Right cardiac atrium (tissue), 5 donors: Measurements from ENCODE around the gene TMEM132E. TPM values are rescaled to one million over a fixed set of nuclear protein-coding genes. Genes with fewer than 3 reads are reported as not detected.

Source experiments
- ATAC-seq, 2 donors: fragments of 200-7000 bp; cut with Tn5 transposase; one replicate each; pipeline versions ENCODE4 v1.8.0 to v1.9.1; 2020; ENCODE audit warnings: moderate library complexity in 2 of 2, mild to moderate bottlenecking in 1 of 2
- DNase-seq, 3 donors: peaks; one replicate each; pipeline ENCODE4 v3.0.0-alpha.2; 2020
- H3K27ac ChIP-seq: one replicate; pipeline ENCODE4 v1.5.1; 2013; ENCODE audit warnings: mild to moderate bottlenecking, low read length, control low read depth, moderate library complexity
- H3K27me3 ChIP-seq: one replicate; pipeline ENCODE4 v1.6.1; 2013; ENCODE audit not compliant: control insufficient read depth, insufficient read depth
- H3K4me1 ChIP-seq: one replicate; pipeline ENCODE4 v1.6.1; 2013; ENCODE audit warnings: low read length; ENCODE audit not compliant: control insufficient read depth, insufficient read depth
- H3K4me3 ChIP-seq: one replicate; pipeline ENCODE4 v1.5.1; 2013; ENCODE audit warnings: low read length, control low read depth
- H3K9me3 ChIP-seq: one replicate; pipeline ENCODE4 v1.6.1; 2013; ENCODE audit warnings: low read length; ENCODE audit not compliant: control insufficient read depth
- WGBS: extraction: QIAGEN DNeasy Blood & Tissue Kit; methylation state at CpG from one replicate; pipeline ENCODE4 v1.1.7; 2013; 5-methylcytosine and 5-hydroxymethylcytosine counted together
- intact Hi-C, 4 donors: fragments of 100-400 bp; cut with DNase I; formaldehyde crosslinking; loops; one replicate each; pipeline versions ENCODE4 v1.11.0 to v1.14.0; 2022 to 2023
- polyA plus RNA-seq: library from polyadenylated mRNA; stranded (reverse); fragments of 200-250 nt; gene quantifications from one replicate; pipeline ENCODE4 v1.2.3, GENCODE V29; 2013
- total RNA-seq, 4 donors: library from RNA; stranded (reverse); fragmentation: NEBNext Ultra II Directional; extraction: Animal tissue kit (Norgen Biotek cat#: 25700); gene quantifications; one replicate each; pipeline ENCODE4 v1.2.1, GENCODE V29; 2021
- donor health status: healthy with polysubstance abuse.
- donor health status: DM: no; HTN: yes; CAD: no.
- donor health status: DM: no; HTN: no; CAD: no.
- donor health status: DM: no; HTN: yes; CAD: no; lungs with severe emphysema.
- donor health status: DM: yes; HTN: yes; CAD: no.

TMEM132E gene
- total and polyA plus RNA-seq, 5 donors: 0.06 to 0.35 (median 0.16) TPM

DNA sequence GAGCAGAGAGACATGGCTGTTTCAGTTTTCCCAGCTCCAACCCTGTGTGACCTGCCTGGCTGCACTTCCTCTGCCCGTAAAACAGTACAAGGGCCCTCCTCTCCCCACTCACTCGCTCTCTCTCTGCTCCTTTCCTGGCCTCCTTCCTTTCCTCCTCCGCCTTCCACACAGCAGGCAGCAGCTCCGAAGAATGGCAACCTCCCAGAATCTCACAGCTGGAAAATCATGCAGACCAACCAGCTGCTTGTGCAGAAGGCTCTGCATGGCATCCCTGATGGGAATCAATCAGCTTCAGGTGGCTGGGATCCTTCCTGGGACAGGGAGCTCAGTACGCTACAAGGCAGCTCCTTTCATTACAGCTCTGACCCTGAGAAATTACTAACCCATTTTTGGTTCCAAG lies 27.4 kb downstream of the TMEM132E start:
- no peak for ATAC-seq
- H3K27ac ChIP-seq: no peak overlapping the region
- H3K9me3 ChIP-seq: no peaks in the 10 kb centered on the region
- WGBS: 36% methylated on average over 5 of the region's 5 CpGs
- no peaks in the 10 kb centered on the region for H3K27me3 ChIP-seq
- H3K4me1 ChIP-seq: no peaks in the 10 kb centered on the region
- intact Hi-C loops: no loop called here
- no peak for DNase-seq
- no peak overlapping the region for H3K4me3 ChIP-seq

DNA sequence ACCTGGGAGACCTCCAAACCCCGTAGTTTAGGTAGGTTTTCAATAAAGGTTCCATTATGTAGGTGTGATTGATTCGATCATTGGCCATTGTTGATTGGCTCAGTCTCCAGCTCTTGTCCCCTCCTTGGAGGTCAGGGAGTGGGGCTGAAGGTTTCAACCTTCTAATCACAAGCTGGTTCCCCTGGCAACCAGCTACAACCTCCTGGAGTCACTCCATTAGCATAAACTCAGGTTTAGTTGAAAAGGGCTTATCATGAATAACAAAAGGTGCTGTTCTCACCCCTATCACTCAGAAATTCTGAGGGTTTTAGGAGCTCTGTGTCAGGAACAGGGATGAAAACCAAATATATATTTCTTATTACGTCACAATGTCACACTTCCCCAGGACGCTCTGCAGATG lies 28.5 kb downstream of the TMEM132E start:
- no peaks in the 10 kb centered on the region for H3K4me1 ChIP-seq
- ATAC-seq: no peak
- intact Hi-C loops: no loop called here
- H3K27ac ChIP-seq: no peak overlapping the region
- WGBS: 56% methylated on average over 4 of the region's 4 CpGs
- no peak overlapping the region for H3K4me3 ChIP-seq
- no peaks in the 10 kb centered on the region for H3K9me3 ChIP-seq
- no peaks in the 10 kb centered on the region for H3K27me3 ChIP-seq
- DNase-seq: no peak

DNA sequence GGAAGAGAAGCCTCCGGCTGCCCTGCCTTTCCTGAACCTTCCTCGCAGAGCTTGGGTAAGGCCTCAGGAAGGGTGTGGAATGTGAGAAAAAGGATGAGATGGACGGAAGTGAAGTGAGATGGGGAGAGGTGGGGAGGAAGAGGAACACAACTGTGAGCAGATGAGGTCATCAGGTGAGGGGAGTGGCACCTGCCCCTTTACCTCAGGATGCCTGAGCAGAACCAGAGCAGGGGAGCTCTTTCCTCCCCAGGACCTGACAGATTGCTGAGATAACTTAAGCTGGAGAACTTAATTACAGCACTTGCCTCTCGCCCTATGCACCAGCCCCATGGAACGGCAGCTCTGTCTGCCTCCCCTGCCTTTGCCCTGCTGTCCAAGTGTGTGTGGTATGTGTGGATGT lies 29.8 kb downstream of the TMEM132E start:
- DNase-seq (no peak), ATAC-seq (no peak)
- 52% methylated on average over 5 of the region's 5 CpGs for WGBS
- Histone ChIP-seq H3K27me3 (no peaks in the 10 kb centered on the region), H3K4me1 (no peaks in the 10 kb centered on the region), H3K4me3 (no peak overlapping the region), H3K27ac (no peak overlapping the region), H3K9me3 (no peaks in the 10 kb centered on the region)
- intact Hi-C loops: no loop called here

DNA sequence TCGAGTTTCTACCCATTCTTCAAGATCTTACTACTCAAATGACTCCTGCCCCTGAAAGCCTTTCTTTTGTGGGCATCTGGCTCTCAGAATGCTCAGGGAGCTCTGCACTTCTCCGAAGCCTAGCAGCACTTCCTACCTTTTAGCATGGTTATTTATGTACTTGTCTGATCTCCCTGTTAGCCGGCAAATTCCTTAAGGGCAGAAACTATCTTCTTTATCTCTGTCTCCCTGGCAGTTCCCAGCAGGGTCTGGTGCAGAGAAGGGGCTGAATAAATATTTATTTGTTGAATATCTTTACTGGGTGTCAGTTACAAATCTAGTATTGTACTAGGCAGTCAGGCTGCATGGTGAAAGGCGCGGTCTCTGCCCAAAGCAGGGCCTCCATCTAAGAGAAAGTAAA lies 30.7 kb downstream of the TMEM132E start:
- H3K27me3 ChIP-seq: no peaks in the 10 kb centered on the region
- DNase-seq (no peak), ATAC-seq (no peak)
- H3K9me3 ChIP-seq: no peaks in the 10 kb centered on the region
- no peaks in the 10 kb centered on the region for H3K4me1 ChIP-seq
- H3K27ac ChIP-seq: no peak overlapping the region
- WGBS: 59% methylated on average over 5 of the region's 5 CpGs
- no peak overlapping the region for H3K4me3 ChIP-seq
- intact Hi-C loops: no loop called here

DNA sequence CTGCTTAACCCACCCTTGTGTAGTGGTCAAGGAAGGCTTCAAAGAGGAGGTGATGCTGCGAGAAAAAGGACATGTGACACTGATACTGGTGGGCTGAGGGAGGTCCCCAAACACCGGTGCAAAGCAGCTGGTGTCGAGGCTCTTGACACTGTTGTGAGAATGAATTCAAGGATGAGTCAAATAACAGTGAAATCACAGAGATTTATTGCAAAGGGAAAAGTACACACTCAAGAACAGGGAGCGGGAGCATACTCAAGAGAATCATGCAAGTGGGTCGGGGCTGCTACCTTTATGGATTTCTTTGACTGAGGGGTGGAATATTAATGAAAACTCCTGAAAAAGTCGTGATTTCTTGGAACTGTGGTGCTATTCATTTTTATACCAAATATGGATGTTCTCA lies 31.1 kb downstream of the TMEM132E start:
- 76% methylated on average over 6 of the region's 6 CpGs for WGBS
- Histone ChIP-seq H3K27ac (no peak overlapping the region), H3K4me1 (no peaks in the 10 kb centered on the region), H3K9me3 (no peaks in the 10 kb centered on the region), H3K4me3 (no peak overlapping the region), H3K27me3 (no peaks in the 10 kb centered on the region)
- DNase-seq (no peak), ATAC-seq (no peak)
- intact Hi-C loops: no loop called here

DNA sequence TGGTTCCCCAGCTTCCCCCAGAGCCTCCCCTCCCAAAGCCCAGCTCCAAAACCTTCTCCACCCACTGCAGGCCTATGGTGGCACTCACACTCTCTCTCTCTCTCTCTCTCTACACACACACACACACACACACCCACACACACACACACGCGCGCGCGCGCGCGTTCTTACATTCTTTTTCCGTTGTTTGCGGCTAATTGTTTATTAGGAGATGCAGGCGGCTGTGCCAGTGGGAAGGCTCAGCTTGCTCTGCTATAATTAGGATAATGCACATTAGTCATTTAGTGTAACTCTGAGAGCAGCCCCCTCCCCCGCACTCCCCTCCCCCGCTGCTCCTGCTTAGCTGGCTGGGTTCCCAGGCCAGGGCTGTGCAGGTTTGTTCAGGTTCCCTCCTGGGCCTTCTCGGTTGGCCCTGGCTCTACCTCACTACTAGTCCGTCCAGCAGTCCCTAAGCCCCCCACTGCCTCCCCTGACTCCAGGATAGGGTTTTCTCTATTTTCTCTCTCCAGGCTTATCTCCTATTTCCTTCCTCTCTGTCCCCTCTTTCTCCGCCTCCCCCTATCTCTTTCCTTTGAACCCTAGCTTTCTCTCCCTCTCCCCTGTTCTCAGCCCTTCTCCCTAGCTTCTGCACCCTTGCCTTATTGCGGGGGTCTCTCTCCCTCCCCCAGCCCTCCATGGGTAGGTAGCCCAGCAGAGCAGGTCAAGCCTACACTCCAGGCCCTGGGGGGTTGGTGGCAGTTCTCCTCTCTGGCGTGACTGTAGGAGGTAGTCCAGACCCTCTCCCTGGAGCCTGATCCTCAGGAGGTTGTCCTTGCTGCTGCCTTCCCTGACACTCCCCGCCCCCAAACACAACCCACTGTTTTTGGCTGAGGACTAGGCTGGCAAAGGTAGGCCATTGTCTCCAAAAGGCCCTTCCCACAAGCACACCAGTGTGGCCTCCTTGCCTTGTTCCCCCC lies 34.0 kb downstream of the TMEM132E start:
- Histone ChIP-seq H3K27me3 (no peaks in the 10 kb centered on the region), H3K4me3 (no peak overlapping the region), H3K9me3 (no peaks in the 10 kb centered on the region), H3K4me1 (no peaks in the 10 kb centered on the region), H3K27ac (no peak overlapping the region)
- ATAC-seq (no peak), DNase-seq (no peak)
- WGBS: 39% methylated on average over 19 of the region's 19 CpGs
- intact Hi-C loops: no loop called here

DNA sequence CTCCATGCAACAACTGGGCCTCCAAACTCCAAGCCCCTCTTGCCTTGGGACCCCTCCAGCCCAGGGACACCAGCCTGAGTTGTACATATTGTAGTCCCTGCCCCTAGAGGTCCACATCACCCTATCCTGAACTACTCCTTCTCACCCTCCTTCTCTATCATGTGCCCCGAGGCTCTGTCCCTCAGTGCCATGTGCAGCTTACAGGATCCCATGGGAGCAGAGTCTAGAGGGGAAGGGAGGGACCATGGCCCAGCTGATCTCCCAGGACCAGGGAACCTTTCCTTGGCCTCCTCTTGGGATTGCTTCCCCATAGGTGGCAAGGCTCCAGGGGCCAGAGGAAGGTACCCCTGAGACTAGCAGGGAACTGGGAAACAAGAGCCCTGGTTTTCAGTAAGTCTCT lies 35.3 kb downstream of the TMEM132E start:
- no peak for DNase-seq
- no peaks in the 10 kb centered on the region for H3K9me3 ChIP-seq
- no peak overlapping the region for H3K27ac ChIP-seq
- H3K4me3 ChIP-seq: no peak overlapping the region
- no peaks in the 10 kb centered on the region for H3K4me1 ChIP-seq
- intact Hi-C loops: no loop called here
- WGBS: 55% methylated on average over 1 of the region's 1 CpG
- H3K27me3 ChIP-seq: no peaks in the 10 kb centered on the region
- ATAC-seq: no peak

DNA sequence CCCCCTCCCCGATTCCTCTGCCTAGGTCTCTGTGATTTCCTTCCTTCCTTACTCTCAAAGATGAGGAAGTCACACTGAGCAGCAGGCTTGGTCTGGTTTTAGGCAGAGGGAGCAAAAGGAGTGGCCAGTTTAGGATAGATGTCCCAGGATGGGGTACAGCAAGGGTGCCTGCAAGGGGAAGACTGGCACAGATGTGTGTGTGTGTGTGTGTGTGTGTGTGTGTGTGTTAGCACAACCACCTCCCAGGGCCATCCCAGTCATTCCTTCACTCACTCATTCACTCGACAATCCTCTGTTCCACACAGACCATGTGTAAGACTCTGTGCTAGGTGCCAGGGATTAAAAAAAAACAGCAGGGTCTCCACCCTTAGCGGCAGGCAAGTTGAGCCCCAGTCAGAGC lies 35.9 kb downstream of the TMEM132E start:
- H3K27me3 ChIP-seq: no peaks in the 10 kb centered on the region
- no peak overlapping the region for H3K4me3 ChIP-seq
- 52% methylated on average over 3 of the region's 3 CpGs for WGBS
- ATAC-seq (no peak), DNase-seq (no peak)
- no peak overlapping the region for H3K27ac ChIP-seq
- no peaks in the 10 kb centered on the region for H3K9me3 ChIP-seq
- no peaks in the 10 kb centered on the region for H3K4me1 ChIP-seq
- intact Hi-C loops: no loop called here

DNA sequence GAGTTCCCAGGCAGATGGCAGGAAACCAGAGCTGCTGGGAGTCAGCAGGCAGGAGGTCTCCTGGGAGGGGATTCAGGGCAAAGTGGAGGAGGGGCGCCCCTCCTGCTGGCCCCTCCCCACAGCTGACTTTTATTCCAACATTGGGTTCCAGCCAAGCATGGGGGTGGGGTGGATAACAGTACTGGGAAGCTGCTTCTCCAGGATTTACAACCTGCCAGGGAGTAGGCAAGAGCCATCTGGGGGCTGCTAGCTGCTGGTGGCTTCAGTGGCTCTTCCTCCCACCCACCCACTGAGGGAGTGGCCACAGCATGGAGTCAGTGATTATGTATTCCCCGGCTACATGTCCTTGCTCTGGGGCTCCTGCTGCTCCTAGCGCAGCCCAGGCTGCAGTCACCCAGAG lies 36.8 kb downstream of the TMEM132E start:
- intact Hi-C loops: no loop called here

DNA sequence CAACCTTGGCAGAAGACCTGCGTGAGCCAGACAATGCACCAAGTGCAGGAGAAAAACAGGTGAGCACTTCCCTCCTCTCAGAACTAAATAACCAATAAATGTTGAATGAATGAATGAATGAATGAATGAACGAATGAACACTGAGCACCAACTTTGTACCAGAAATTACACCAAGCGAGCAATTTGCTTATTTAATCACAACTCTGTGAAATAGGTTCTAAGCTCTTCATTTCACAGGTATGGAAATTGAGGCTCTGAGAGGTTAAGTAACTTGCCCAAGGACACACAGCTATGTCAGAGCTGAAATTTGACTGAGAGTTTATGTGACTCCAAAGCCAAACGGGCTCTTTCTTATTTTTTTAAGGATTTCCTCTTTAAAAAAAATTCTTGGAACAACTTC lies 38.0 kb downstream of the TMEM132E start:
- intact Hi-C loops: no loop called here
- H3K27ac ChIP-seq: no peak overlapping the region
- no peak overlapping the region for H3K4me3 ChIP-seq
- ATAC-seq: no peak
- 65% methylated on average over 4 of the region's 4 CpGs for WGBS
- H3K27me3 ChIP-seq: no peaks in the 10 kb centered on the region
- H3K9me3 ChIP-seq: no peaks in the 10 kb centered on the region
- DNase-seq: no peak
- H3K4me1 ChIP-seq: no peaks in the 10 kb centered on the region

More for the DNA sequence above, 36.8 kb downstream of the TMEM132E start:
- Histone ChIP-seq H3K4me1 (no peaks in the 10 kb centered on the region), H3K27ac (no peak overlapping the region), H3K27me3 (no peaks in the 10 kb centered on the region), H3K4me3 (no peak overlapping the region), H3K9me3 (no peaks in the 10 kb centered on the region)
- 10% methylated on average over 3 of the region's 3 CpGs for WGBS
- ATAC-seq (no peak), DNase-seq (no peak)

DNA sequence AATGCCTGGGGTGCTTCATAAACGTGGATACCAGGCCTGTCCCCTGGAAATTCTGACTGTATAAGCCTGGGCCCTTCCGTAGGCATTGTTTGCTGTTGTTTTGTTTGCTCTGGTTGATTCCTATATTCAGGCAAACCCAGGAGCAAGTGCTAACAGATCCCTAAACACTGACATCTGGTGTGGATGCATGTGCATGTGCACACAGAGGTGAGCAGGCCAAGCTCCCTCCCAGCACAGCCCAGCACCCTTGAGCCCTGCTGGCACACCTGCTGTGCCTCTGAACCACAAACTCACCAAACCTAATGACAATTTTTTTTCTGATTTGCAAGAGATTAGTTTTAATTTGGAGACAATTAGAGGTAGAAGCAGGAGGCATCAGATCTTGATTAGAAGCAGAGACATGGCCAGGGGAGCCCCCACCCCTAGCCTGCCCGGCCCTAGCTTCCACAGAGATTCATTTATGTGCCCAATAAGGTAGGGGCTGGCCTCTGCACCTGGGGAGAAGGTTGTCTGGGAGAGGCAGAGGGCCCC lies 40.4 kb downstream of the TMEM132E start:
- H3K9me3 ChIP-seq: no peaks in the 10 kb centered on the region
- no peak overlapping the region for H3K4me3 ChIP-seq
- H3K4me1 ChIP-seq: no peaks in the 10 kb centered on the region
- ATAC-seq: no peak
- no peaks in the 10 kb centered on the region for H3K27me3 ChIP-seq
- intact Hi-C loops: no loop called here
- DNase-seq: no peak
- 75% methylated on average over 3 of the region's 3 CpGs for WGBS
- no peak overlapping the region for H3K27ac ChIP-seq
